Left lobe of liver (tissue), 2 donors: ENCODE results near the gene DGKB. TPM values are rescaled to one million over a fixed set of nuclear protein-coding genes. Genes with fewer than 3 reads are reported as not detected.

Experiments used
- ATAC-seq: fragments of 200-7000 bp; cut with Tn5 transposase; one replicate; pipeline ENCODE4 v1.9.1; 2020; ENCODE audit warnings: mild to moderate bottlenecking, moderate library complexity
- DNase-seq: peaks from one replicate; pipeline ENCODE4 v3.0.0-alpha.2; 2020; ENCODE audit warnings: low spot score
- total RNA-seq: library from RNA; stranded (reverse); gene quantifications from one replicate; pipeline ENCODE4 v1.2.1, GENCODE V29; 2021
- donor health status: DM: no; HTN: no; CAD: no; lungs with moderate emphysema.
- donor health status: DM: no; HTN: yes; CAD: no.

The DGKB gene
- total RNA-seq, 1 donor from 2014 or later: 0.33 TPM

DNA sequence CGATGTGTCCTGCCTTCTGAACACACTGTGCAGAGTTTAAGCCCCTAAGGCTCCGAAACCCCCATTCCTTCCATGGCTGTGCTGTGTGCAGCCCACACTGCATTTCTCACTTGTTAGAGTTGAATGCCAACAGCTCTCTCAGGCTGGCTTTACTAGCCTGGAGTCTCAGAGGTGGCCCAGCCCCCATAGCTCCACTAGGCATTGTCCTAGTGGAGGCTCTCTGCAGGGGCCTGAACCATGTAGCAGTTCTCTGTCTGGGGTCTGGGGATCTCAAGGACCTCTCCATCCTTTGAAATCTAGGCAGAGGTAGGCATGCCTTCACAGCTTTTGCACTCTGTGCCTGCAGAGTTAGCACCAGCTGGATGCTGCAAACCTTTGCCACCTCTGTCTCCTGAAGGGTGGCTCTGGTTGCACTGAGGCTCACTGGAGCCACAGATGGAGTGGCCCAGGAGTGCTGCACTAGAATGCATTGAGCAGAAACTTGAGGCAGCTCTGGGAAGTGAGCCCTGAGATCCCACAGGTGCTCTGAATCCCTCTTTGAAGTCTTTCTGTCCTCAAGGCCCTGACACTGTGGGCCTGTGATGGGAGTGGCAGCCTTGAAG, 301.7 kb downstream of the DGKB start:
- DNase-seq: no peak
- no peak for ATAC-seq

DNA sequence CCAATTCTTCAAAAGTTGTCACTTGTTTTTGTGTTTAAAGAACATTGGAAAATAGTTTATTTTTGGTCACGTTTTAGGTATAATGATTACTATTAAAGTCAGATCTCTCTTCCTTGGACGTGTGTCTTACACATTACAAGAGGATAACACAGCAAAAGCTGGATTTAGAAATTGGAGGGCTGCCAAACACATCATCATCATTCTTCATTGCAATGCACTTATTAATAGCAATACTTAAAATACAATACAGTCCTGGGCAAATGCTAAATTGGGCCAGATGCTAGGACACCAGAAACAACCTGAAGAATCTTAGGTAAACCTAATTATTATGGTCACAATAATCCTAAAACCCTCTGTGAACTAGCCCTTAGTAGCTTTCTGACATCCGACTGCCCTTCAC, 303.6 kb downstream of the DGKB start:
- DNase-seq: no peak
- no peak for ATAC-seq

DNA sequence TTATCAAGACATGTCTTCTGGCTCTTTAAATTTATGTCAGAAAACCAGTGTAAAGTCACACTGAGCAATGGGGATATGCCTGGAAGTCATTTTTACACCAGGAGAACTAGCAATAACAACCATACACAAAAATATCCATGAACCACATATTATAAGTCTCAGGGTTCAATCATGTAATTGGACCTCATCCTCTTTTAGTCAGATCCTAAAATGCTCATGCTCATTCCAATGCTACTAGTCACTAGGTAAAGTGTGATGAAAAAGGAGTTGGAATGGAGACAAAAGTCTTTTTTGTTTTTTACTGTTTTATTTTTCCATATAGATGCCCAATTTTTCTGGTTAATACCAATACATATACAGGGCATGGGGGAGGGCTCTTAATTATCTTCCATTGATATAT, 306.1 kb downstream of the DGKB start:
- ATAC-seq (no peak), DNase-seq (no peak)

DNA sequence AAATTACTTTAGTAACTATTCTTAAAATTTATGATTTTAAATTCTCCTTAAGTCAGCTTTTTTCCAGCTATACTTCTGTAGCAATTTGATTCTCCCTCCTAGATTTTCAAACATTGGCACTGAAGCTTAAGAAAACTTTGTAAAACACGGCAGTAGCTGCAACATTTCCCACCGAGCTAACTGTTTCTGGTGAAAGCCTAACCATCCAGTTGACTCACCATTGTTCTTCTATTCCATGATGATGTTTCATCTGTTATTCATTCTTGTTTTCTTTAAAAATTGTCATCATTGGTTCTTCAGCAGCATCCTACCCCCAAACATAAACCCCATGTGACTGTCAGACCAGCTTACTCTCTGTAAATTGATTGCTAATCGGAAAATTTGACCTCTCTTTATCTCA, 312.3 kb downstream of the DGKB start:
- ATAC-seq (no peak), DNase-seq (no peak)

DNA sequence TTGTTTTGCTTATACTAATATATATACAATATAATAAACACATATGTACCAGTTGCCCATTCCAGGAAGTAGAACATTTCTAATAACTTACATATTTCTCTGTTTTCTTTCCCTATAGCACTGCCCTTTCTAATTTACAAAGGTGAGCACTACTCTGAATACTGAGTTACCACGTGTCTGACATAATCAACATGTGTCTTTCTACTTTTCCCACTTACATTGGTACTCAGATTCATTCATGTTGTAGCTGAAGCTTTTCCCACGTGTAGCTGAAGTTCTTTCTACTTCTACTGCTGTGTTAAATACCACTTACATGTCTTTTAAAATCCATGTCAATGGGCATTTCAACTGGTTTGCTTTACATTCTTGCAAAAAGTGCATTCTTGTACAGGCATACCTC, 317.3 kb downstream of the DGKB start:
- no peak for DNase-seq
- ATAC-seq: no peak

DNA sequence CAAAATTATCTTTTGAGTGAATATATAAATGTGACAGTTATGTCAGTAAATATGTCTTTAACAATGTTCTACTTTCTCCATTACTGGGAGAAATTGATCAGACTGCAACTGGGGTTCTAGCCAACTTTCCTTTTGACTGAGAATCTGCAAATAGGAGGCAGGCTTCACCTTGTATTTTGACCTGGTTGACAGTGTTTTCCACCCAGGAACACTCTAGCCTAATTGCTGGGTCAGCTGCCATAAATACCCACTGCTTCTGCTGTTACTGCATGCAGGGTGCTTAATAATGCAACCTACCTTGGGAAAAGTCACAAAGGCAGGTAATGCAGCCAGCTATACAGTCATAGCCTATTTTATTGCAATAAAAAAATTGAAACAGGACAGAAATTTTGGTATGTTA, 319.0 kb downstream of the DGKB start:
- ATAC-seq (peak; percentile 95), DNase-seq (peak; percentile 52)

DNA sequence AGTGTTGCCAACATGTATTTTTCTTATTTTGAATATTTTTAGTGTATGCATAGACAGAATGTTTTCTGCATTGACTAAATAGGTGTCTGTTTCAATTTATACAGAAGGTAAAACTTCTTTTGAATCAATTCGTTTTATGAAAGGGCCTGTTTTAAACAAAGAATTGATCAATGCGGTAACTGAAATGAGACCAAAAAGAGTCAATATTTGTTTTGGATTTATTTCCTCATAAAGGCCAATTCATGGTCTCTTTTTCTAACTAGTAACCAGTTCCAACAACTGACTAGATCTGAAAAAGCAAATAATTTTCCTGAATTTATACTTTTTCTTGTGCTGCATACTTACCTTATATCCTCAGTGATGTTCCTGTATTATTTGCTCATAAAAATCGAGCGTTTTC, 320.5 kb downstream of the DGKB start:
- ATAC-seq: peak; percentile 62
- no peak for DNase-seq

DNA sequence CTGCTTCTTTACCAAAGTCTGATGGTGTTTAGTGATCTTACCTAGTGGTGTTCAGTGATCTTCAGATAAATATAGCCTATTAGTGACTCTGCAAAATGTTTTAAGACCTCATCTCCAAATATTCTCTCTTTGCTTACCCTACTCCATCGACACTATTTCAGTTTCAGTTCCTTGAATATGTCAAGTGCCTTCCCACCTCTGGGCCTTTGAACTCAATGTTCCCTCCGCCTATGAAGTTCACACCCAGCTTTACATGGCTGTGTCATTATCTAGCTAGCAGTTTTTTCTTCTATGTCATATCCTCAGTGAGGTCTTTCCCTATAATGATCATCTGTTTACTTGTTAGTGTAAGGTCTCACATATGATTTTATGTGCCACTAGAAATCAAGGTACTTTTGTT, 322.6 kb downstream of the DGKB start:
- no peak for DNase-seq
- peak; percentile 15 for ATAC-seq

DNA sequence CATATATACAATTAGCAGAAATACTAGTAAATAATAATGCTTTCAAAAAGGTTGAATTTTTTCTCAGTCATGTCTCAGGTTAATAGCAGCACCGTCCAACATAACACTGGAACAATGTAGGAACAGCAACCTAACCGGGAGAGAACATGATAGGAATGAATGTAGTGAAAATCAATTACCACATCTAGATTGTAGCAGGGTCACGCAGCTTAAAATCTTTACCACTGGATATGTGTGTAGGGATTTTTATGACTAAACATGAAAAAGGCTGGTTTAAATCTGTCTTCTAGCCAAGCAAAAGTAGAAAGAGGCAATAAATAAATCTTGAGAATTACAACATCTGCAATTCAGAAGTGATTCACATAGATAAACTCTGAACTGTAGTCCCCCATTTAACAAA, 326.0 kb downstream of the DGKB start:
- no peak for ATAC-seq
- no peak for DNase-seq

DNA sequence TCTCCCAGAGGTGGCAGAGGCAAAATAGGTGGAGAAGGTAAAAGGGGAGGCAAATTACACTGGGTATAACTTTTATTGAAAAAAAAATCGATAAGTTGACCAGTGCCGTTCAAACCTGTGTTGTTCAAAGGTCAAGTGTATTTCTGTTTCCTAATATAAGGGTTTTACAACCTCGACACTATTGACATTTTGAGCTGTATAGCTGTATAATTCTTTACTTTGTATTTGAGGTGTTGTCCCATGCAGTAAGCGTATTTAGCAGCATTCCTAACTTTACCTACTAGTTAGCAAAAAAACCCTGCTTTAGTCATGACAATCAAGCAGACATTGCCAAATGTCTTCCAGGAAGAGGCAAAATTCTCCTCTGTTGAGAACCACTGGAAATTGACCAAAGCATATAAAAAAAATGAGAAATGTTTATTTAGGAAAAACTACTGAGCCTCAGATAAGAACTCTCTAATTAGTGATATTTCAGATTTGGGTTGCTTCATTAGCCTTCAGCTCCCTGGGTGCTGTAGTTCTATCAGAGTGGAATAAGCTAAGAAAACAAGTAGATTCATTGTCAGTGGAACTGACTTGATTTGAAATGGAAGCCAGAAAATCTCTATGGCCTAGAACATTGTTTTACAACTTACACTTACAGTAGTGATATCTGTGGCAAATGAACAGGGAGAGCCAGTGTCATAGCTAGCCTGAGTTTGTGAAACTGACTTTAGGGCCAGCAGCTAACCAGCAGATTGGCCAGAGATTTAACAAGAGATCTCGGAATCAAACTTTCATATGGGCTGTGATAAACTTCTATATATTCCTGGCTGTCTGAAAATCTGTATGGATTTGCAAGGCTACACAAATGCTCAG, 331.6 kb downstream of the DGKB start:
- DNase-seq (no peak), ATAC-seq (peak; percentile 45)

DNA sequence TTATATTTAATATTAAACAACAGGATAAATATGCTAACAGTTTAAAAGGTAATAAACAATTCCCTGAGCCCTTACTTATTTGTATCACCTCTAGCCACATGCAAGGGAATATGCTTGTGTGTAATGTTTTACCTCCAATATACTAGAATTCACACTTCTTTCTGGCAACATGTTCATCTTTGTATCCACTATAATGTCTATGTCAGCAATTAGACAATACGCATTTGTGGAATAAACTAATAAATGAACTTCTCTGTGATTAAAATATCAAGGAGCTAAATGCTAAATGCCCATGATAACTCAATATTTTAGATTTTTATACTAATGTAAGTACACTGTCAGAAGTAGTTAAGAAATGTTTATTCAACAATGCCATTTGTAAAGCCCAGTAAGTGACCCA, 350.5 kb downstream of the DGKB start:
- no peak for DNase-seq
- no peak for ATAC-seq

DNA sequence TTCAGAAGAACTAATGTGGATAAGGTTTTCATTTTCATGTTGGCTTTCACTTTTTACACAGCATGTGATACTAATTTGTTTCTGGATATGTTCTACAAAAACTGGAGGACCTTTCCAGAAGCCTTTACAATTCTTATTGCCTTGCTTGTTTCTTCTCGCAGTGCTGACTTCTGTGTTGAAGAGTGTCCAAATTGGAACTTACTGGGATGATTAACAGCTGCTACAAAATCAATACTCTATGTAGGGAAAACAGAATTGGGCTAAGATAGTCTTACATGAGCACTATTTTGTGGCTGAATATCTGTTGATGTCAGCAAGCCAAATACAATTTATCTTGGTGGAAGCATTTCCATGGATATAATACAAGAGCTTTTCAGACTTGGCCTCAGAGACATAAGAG, 351.2 kb downstream of the DGKB start:
- ATAC-seq: peak; percentile 44
- no peak for DNase-seq

DNA sequence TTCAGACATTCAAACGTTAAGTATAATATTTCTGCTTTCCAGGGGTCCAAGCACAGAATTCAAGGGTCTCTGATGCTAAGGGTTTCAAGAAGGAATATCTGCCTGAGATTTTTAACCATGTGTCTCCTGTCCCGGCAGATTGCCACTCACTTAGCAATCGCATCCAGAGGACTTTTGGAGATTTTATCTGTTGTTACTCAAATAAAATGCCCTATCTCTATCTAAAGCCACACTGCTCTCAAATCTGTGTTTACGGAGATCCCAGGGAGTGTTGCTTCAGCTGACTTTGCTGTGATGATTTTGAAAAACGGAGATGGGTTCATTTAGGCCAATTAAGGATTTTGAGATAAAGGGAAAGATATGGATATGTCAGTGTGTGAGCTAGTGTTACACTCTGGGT, 359.9 kb downstream of the DGKB start:
- ATAC-seq (no peak), DNase-seq (no peak)

DNA sequence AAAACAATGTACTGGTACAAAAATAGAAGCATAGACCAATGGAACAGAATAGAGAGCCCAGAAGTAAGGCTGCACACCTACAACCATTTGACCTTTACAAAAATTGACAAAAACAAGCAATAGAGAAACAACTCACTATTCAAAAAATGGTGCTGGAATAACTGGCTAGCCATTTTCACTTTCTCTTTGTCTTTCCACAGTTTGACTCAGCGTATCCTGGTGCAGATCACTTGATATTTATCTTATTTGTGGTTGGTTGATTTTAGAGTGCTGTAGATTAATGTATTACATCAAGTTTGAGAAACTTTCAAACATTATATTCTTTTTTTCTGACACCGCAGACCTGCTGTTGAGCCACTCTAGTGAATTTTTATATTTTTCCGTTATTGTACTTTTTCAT, 381.4 kb downstream of the DGKB start:
- DNase-seq (no peak), ATAC-seq (no peak)

DNA sequence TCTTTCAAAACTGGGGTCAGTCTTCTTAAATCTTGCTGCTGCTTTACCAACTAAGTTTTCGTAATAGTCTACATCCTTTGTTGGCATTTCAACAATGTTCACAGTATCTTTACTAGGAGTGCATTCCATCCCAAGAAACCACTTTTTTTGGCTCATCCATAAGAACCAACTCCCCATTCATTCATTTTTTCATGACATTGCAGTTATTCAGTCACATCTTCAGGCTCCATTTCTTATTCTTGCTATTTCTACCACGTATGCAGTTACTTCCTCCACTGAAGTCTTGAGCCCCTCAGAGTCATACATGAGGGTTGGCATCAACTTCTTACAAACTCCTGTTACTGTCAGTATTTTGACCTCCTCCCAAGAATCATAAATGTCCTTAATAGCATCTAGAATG, 392.3 kb downstream of the DGKB start:
- no peak for ATAC-seq
- DNase-seq: no peak

DNA sequence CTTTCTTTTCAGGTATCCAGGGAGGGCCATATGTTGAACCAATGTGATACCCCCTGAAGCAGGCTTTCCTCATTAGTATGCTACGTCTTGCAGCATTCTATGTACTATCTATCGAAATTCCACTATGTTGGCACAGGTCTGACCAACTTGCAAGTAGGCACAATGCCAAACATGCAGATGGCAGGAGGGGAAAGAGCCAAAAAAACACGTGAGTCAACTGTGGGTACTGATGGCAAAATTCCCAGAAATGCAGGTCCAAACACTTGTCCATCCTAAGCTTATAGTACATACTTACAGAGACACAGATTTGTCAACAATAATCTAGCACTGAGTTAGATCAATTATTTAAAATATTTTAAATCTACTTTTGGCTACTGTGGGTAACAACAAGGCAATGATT, 394.9 kb downstream of the DGKB start:
- ATAC-seq (peak; percentile 60), DNase-seq (peak; percentile 47)

DNA sequence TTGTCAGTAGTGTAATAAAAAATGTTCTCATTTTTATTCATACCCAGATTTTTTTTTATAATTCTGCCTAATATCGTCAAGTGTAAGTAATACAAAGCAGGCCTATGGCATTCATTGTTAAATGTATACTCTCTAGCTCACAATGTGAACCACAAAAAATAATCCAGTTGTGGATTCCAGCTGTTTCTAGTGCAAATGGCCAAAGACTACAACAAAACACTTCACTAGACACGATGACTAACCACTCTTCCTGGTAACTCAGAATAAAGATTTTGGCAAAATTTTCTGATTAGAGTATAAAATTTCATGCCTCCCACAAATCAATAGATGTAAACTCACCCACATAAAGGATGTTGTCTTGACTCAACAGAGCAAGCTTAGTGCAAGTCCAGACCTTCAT, 396.6 kb downstream of the DGKB start:
- ATAC-seq: no peak
- no peak for DNase-seq

DNA sequence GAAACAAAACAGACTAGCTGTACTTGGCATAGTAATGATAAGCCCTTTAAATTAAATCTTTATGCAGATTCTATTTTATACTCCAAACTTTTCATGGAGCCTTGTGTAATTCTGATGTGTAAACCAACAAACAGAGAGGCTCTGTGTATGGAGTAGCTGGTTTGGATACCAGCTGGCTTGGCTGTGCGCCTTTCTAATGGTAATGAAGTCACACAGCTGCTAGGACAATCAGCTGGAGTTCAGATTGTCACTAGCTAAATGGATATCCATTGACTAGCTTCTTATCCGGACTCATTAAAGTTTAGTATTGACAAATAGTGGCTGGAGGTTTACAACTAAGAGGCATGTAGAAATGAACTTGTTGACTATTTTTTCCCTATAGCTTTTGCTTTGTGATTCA, 398.4 kb downstream of the DGKB start:
- ATAC-seq: no peak
- DNase-seq: no peak

DNA sequence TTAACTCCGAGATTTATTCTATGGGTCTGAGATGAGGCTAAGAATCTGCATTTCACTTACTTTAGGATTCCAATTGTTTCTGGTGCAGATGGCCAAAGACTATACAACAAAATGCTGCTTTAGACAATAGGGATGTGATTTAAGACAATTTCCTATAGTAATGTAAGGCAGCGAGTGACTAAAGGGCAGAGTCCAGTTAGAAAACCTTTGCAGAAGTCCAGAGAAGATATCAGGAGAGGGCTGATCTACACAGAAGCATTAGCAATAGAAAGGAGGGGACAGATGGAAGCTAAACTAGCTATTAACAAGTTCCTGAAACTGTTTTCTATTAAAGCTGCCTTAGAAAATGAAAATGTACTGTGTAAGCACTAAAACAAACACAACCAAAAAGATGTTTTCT, 398.9 kb downstream of the DGKB start:
- ATAC-seq (no peak), DNase-seq (no peak)

DNA sequence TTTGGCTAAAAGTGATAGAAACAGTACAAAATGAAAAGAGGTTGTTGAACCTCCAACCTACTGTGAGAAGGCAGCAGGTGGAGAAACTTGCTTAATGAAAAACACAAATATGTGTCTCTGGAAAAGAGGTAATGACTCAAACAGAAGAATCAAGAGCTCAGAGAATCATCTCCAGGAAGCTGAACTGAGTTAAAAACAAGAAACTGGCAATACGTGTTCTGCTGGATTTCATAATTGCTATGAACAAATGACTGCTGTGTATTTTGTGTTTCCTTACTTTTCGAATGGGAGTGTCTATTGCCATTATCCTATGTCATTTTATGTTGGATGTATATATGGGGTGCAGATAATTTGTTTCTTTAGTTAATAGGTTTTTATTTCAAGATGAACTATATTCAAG, 401.1 kb downstream of the DGKB start:
- ATAC-seq: no peak
- no peak for DNase-seq

DNA sequence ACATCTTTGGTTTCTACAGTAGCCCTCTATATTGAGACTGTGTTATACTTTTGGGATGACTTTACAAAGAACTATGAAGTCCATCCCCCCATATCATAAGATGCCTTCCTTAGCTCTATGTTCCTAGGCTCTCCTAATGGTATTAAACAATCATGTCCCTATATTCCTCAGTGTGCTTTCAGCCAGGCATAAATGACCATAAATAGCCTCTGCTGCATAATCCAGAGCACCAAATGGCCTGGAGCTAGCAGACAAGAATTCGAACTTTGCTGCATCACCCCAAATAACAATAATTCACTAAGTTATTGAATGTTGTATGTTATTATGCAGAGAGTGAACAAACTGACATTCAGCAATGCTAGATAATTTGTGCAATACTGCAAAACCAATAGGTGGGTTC, 405.2 kb downstream of the DGKB start:
- ATAC-seq (no peak), DNase-seq (no peak)

DNA sequence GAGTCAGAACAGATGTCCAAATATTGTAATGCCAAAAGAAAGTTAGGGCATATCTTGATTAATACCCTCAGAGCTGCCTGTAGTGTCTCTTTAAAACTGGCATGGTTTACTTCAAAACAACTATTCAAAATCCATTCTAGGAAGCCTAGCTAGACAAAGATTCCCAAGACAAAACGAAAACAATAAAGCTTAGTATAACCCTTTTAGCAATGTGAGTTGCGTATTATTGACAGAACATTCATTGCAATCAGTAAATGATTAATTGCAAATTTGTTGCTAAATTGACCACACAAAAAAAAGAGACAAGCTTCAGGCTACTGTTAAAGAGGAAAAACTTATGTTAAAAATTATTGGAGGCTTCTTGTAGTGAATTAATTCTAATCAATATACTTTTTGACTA, 406.9 kb downstream of the DGKB start:
- peak; percentile 58 for ATAC-seq
- no peak for DNase-seq
